GM23338 (cell line): ENCODE measurements around the gene PDCD7. TPM values are rescaled to one million over a fixed set of nuclear protein-coding genes. Genes with fewer than 3 reads are reported as not detected.

Experiments used
- ATAC-seq: fragments of 200-7000 bp; cut with Tn5 transposase; 3 replicates; pipeline ENCODE4 v1.9.1; 2020
- DNase-seq: peaks from one replicate; pipeline ENCODE4 v3.0.0-alpha.2; 2015; ENCODE audit warnings: low spot score
- H2AFZ ChIP-seq: fragments of 200-600 bp; sonication (generic); 2 replicates; pipeline ENCODE4 v1.8.0; 2016; ENCODE audit warnings: antibody characterized with exemption, mild to moderate bottlenecking, moderate library complexity
- H3F3A ChIP-seq: fragments of 200-600 bp; sonication (generic); replicated peaks from 2 replicates; pipeline ENCODE4 v1.8.0; 2017; ENCODE audit warnings: antibody characterized with exemption, mixed run types, low read depth
- H3K27ac ChIP-seq: fragments of 200-600 bp; sonication (generic); 2 replicates; pipeline ENCODE4 v1.6.1; 2016; ENCODE audit warnings: low read depth
- H3K27me3 ChIP-seq: fragments of 200-600 bp; sonication (generic); 2 replicates; pipeline ENCODE4 v1.8.0; 2016; ENCODE audit warnings: mild to moderate bottlenecking, mixed run types, moderate library complexity; ENCODE audit not compliant: insufficient read depth
- H3K36me3 ChIP-seq: fragments of 200-600 bp; sonication (generic); 2 replicates; pipeline ENCODE4 v1.8.0; 2016; ENCODE audit warnings: mild to moderate bottlenecking; ENCODE audit not compliant: insufficient read depth
- H3K4me1 ChIP-seq: fragments of 200-600 bp; sonication (generic); 2 replicates; pipeline ENCODE4 v1.8.0; 2016; ENCODE audit warnings: mild to moderate bottlenecking, moderate library complexity; ENCODE audit not compliant: insufficient read depth
- H3K4me2 ChIP-seq: fragments of 200-600 bp; sonication (generic); 2 replicates; pipeline ENCODE4 v1.7.1; 2017; ENCODE audit warnings: mixed run types
- H3K4me3 ChIP-seq: fragments of 200-600 bp; sonication (generic); 2 replicates; pipeline ENCODE4 v1.6.1; 2016; ENCODE audit warnings: mixed run types
- H3K79me2 ChIP-seq: fragments of 200-600 bp; sonication (generic); replicated peaks from 2 replicates; pipeline ENCODE4 v1.8.0; 2017; ENCODE audit warnings: mild to moderate bottlenecking; ENCODE audit not compliant: insufficient read depth
- H3K9me2 ChIP-seq: fragments of 200-600 bp; sonication (generic); 2 replicates; pipeline ENCODE4 v1.8.0; 2017; ENCODE audit not compliant: insufficient read depth
- H4K20me1 ChIP-seq: fragments of 200-600 bp; sonication (generic); replicated peaks from 2 replicates; pipeline ENCODE4 v1.8.0; 2017; ENCODE audit warnings: mild to moderate bottlenecking; ENCODE audit not compliant: insufficient read depth
- H3K27ac Mint-ChIP-seq: 2 replicates; pipeline ENCODE4 v1.8.0; 2020; ENCODE audit warnings: inconsistent platforms, mild to moderate bottlenecking, moderate library complexity, mixed read lengths
- H3K27me3 Mint-ChIP-seq: 3 replicates; pipeline ENCODE4 v1.8.0; 2022; ENCODE audit warnings: low read depth, mild to moderate bottlenecking, moderate library complexity, mixed read lengths, inconsistent platforms; ENCODE audit not compliant: insufficient read depth, poor library complexity
- H3K36me3 Mint-ChIP-seq: 3 replicates; pipeline ENCODE4 v1.8.0; 2021; ENCODE audit warnings: low read depth, mild to moderate bottlenecking, inconsistent platforms, moderate library complexity, mixed read lengths
- H3K4me1 Mint-ChIP-seq: 3 replicates; pipeline ENCODE4 v1.8.0; 2020; ENCODE audit warnings: mild to moderate bottlenecking, inconsistent platforms, mixed read lengths
- H3K4me3 Mint-ChIP-seq: 3 replicates; pipeline ENCODE4 v1.8.0; 2021; ENCODE audit warnings: moderate library complexity, mild to moderate bottlenecking, inconsistent platforms, mixed read lengths
- H3K9me3 Mint-ChIP-seq: 3 replicates; pipeline ENCODE4 v1.8.0; 2020; ENCODE audit warnings: moderate library complexity, mild to moderate bottlenecking, inconsistent platforms, mixed read lengths
- CREB1 ChIP-seq: fragments of 250-450 bp; sonication (Bioruptor Pico); IDR thresholded peaks from 2 replicates; pipeline ENCODE4 v1.5.0; 2020; ENCODE audit warnings: low read depth, mild to moderate bottlenecking, moderate library complexity
- CTCF ChIP-seq, 2 experiments: fragments of 200-600 bp in 1 of 2; sonication (generic) in 1 of 2; conservative IDR thresholded peaks; 2 replicates each; pipeline versions ENCODE4 v1.5.1 to v1.6.1; 2016 to 2017; ENCODE audit warnings: antibody characterized with exemption in 2 of 2, low read depth in 2 of 2, mild to moderate bottlenecking in 2 of 2, moderate library complexity in 1 of 2
- ETS1 ChIP-seq: IDR thresholded peaks from 2 replicates; pipeline ENCODE4 v1.6.1; 2016; ENCODE audit warnings: antibody characterized with exemption
- EZH2 ChIP-seq: fragments of 200-600 bp; sonication (generic); IDR thresholded peaks from one replicate; pipeline ENCODE4 v1.8.0; 2017; ENCODE audit warnings: antibody characterized with exemption, mild to moderate bottlenecking, low read depth; ENCODE audit not compliant: unreplicated experiment
- EZH2phosphoT487 ChIP-seq: fragments of 200-600 bp; sonication (generic); IDR thresholded peaks from one replicate; pipeline ENCODE4 v1.8.1; 2018; ENCODE audit warnings: antibody characterized with exemption; ENCODE audit not compliant: unreplicated experiment
- JUNB ChIP-seq: IDR thresholded peaks from one replicate; pipeline ENCODE4 v1.6.1; 2016; ENCODE audit warnings: antibody characterized with exemption; ENCODE audit not compliant: unreplicated experiment
- NANOG ChIP-seq: IDR thresholded peaks from 2 replicates; pipeline ENCODE4 v1.6.1; 2016; ENCODE audit warnings: antibody characterized with exemption, borderline replicate concordance
- POLR2AphosphoS5 ChIP-seq: IDR thresholded peaks from 2 replicates; pipeline ENCODE4 v1.6.1; 2016; ENCODE audit warnings: antibody characterized with exemption, low read depth
- REST ChIP-seq: IDR thresholded peaks from one replicate; pipeline ENCODE4 v1.6.1; 2018; ENCODE audit warnings: antibody characterized with exemption; ENCODE audit not compliant: unreplicated experiment
- STAT1 ChIP-seq: IDR thresholded peaks from one replicate; pipeline ENCODE4 v1.6.1; 2016; ENCODE audit warnings: antibody characterized with exemption; ENCODE audit not compliant: unreplicated experiment
- ZNF114 ChIP-seq: fragments of 250-450 bp; sonication (Bioruptor Pico); IDR thresholded peaks from 2 replicates; pipeline ENCODE4 v1.5.0; 2020; ENCODE audit warnings: mild to moderate bottlenecking, moderate library complexity
- ZNF331 ChIP-seq: fragments of 250-450 bp; sonication (Bioruptor Pico); IDR thresholded peaks from 2 replicates; pipeline ENCODE4 v1.5.0; 2020; ENCODE audit warnings: low read depth, mild to moderate bottlenecking, moderate library complexity
- ZNF462 ChIP-seq: fragments of 250-450 bp; sonication (Bioruptor Pico); IDR thresholded peaks from 2 replicates; pipeline ENCODE4 v1.5.0; 2020; ENCODE audit warnings: mild to moderate bottlenecking, moderate library complexity
- polyA plus RNA-seq: library from polyadenylated mRNA; unstranded; fragments of >200 nt; fragmentation: Nextera tagmentation; extraction: Ambion mirVana; gene quantifications from 2 replicates; pipeline ENCODE4 v1.2.1, GENCODE V29; 2016
- total RNA-seq: library from RNA; depleted of rRNA; stranded (reverse); fragments of >200 nt; shearing (Covaris generic); gene quantifications from 2 replicates; pipeline ENCODE4 v1.2.3, GENCODE V29; 2014

PDCD7 gene
- total and polyA plus RNA-seq, 2 experiments from 2014 or later, result 16.8 to 21.2 TPM

- H3K4me3 ChIP-seq, result no peak overlapping the region
- no peaks in the 10 kb centered on the region for H3K27me3 ChIP-seq
- Mint-ChIP-seq H3K4me1 (no peaks in the 10 kb centered on the region), H3K9me3 (no peaks in the 10 kb centered on the region), H3K4me3 (no peak overlapping the region), H3K27me3 (no peaks in the 10 kb centered on the region), H3K27ac (no peak overlapping the region), H3K36me3 (peaks cover 41% of the 10 kb centered on the region)
- H4K20me1 ChIP-seq, result peaks cover 9% of the 10 kb centered on the region
- peaks cover 26% of the 10 kb centered on the region for H3K79me2 ChIP-seq
- H2AFZ ChIP-seq, result no peak overlapping the region
- H3K4me1 ChIP-seq, result no peaks in the 10 kb centered on the region
- H3F3A ChIP-seq, result 0 out of 2 replicates have a peak, but pooled peaks cover 3% of the 10 kb centered on the region
- no peak for TF ChIP-seq POLR2AphosphoS5
- no peak for TF ChIP-seq NANOG
- no peak for TF ChIP-seq ETS1
- TF ChIP-seq EZH2phosphoT487, result no peak
- TF ChIP-seq CTCF (conservative IDR thresholded peaks at IDR 0.05; ENCODE audit: low read depth in 2 of 2), result no peak
- no peak for TF ChIP-seq REST
- TF ChIP-seq JUNB, result no peak
- no peak for TF ChIP-seq ZNF331 (CRISPR knock-in tag)
- TF ChIP-seq CREB1 (CRISPR knock-in tag), result no peak
- TF ChIP-seq ZNF462 (CRISPR knock-in tag), result no peak
- TF ChIP-seq STAT1, result no peak
- TF ChIP-seq EZH2, result no peak
- no peak for TF ChIP-seq ZNF114 (CRISPR knock-in tag)
- no peak for ATAC-seq
- H3K36me3 ChIP-seq, result peaks cover 34% of the 10 kb centered on the region
- no peak overlapping the region for H3K4me2 ChIP-seq
- no peak for DNase-seq
- peak overlapping the region; percentile 66; the same call in 1 of the 2 replicates for H3K27ac ChIP-seq
- no peaks in the 10 kb centered on the region for H3K9me2 ChIP-seq
Observed at GRCh38 chr15:65176056-65176455, 42.4 kb upstream of the PDCD7 start.
